Muscle layer of duodenum (tissue), 2 donors: ENCODE results near the gene QRICH1.

ENCODE experiments used
- H3K27ac ChIP-seq: one replicate; pipeline ENCODE4 v1.7.0; 2013; ENCODE audit warnings: mild to moderate bottlenecking, low read length
- H3K27me3 ChIP-seq: one replicate; pipeline ENCODE4 v1.7.0; 2013; ENCODE audit warnings: low read depth, mild to moderate bottlenecking, control low read depth, low read length
- H3K36me3 ChIP-seq, 2 donors: one replicate each; pipeline ENCODE4 v1.7.0; 2013; ENCODE audit warnings: low read length in 2 of 2, control low read depth in 1 of 2, mild to moderate bottlenecking in 1 of 2; ENCODE audit not compliant: insufficient read depth in 2 of 2, control insufficient read depth in 1 of 2
- H3K4me1 ChIP-seq, 2 donors: one replicate each; pipeline ENCODE4 v1.7.0; 2013; ENCODE audit warnings: low read length in 2 of 2, mild to moderate bottlenecking in 2 of 2, control low read depth in 1 of 2, moderate library complexity in 1 of 2; ENCODE audit not compliant: insufficient read depth in 2 of 2, control insufficient read depth in 1 of 2
- H3K4me3 ChIP-seq, 2 donors: one replicate each; pipeline ENCODE4 v1.7.0; 2013; ENCODE audit warnings: low read length in 2 of 2, low read depth in 1 of 2, mild to moderate bottlenecking in 1 of 2
- H3K9me3 ChIP-seq, 2 donors: one replicate each; pipeline ENCODE4 v1.7.0; 2013; ENCODE audit warnings: low read length in 2 of 2, control low read depth in 1 of 2, mild to moderate bottlenecking in 1 of 2; ENCODE audit not compliant: control insufficient read depth in 1 of 2
- donor health status: healthy.

The QRICH1 gene

GRCh38 chr3:49081429-49081828 lies 12.4 kb downstream of the QRICH1 start:
- Histone ChIP-seq H3K9me3 (no peaks in the 10 kb centered on the region), H3K36me3 (peaks cover 11 to 12% of the 10 kb centered on the region in 2 donors), H3K27ac (no peak overlapping the region), H3K27me3 (no peaks in the 10 kb centered on the region), H3K4me3 (no peak overlapping the region), H3K4me1 (no peaks in the 10 kb centered on the region)

DNA sequence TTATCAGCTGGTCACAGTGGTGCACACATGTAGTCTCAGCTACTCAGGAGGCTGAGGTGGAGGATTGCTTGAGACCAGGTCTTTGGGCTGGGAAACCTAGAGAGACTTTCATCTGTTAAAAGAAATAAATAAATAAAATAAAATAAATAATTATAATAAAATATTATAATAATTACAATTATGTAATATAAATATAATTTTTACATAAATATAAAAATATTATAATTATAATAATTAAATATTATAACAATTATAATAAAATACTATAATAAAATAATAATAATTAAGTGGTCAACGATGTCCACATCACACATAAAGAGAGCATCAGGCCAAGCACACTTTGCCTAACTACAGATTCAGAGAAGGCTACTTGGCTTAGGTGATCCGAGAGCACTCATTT lies 14.6 kb downstream of the QRICH1 start:
- Histone ChIP-seq H3K4me1 (no peaks in the 10 kb centered on the region), H3K9me3 (no peaks in the 10 kb centered on the region), H3K4me3 (no peak overlapping the region), H3K36me3 (peaks cover 11 to 33% of the 10 kb centered on the region in 2 donors), H3K27ac (no peak overlapping the region), H3K27me3 (no peaks in the 10 kb centered on the region)

- H3K4me3 ChIP-seq: no peak overlapping the region
- H3K36me3 ChIP-seq: peaks cover 23 to 58% of the 10 kb centered on the region in 2 donors
- H3K27me3 ChIP-seq: no peaks in the 10 kb centered on the region
- no peak overlapping the region for H3K27ac ChIP-seq
- no peaks in the 10 kb centered on the region for H3K9me3 ChIP-seq
- no peaks in the 10 kb centered on the region for H3K4me1 ChIP-seq
Measured at GRCh38 chr3:49076646-49077045, 17.2 kb downstream of the QRICH1 start.

DNA sequence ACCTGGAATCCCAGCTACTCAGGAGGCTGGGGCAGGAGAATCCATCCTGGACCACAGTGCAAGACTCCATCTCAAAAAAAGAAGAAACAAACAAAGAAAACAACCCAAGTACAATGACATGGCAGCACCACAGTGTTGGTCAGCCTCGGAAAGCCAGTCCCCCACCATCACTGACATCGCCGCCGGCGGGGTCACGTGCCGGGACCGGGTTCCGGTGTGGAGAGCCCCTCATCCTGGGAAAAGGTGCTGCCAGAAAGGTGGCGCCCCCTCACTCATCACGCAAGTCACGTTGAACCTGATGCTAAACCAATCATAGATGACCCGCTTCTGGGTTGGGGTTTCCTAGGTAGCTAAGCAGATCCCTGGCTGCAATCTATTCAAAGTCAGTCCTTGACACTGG lies 17.8 kb downstream of the QRICH1 start:
- Histone ChIP-seq H3K36me3 (peaks cover 27 to 63% of the 10 kb centered on the region in 2 donors), H3K9me3 (no peaks in the 10 kb centered on the region), H3K4me1 (no peaks in the 10 kb centered on the region), H3K27me3 (no peaks in the 10 kb centered on the region), H3K4me3 (no peak overlapping the region), H3K27ac (no peak overlapping the region)

DNA sequence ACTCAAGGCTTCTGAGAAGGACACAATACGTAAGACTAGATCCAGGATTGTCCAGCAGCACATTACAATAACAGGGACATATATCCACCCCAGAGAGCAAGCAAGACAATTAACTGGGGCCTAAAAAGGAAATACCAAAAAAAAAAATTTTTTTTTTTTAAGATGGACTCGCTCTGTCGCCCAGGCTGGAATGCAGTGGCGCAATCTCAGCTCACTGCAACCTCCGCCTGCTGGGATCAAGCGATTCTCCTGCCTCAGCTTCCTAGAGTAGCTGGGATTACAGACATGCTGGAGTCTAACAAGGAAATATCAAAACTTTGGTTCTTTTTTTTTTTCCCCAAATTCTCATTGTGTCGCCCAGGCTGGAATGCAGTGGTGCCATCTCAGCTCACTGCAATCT lies 35.9 kb downstream of the QRICH1 start:
- Histone ChIP-seq H3K9me3 (no peaks in the 10 kb centered on the region), H3K27me3 (no peaks in the 10 kb centered on the region), H3K4me1 (no peaks in the 10 kb centered on the region), H3K36me3 (peaks cover 23 to 41% of the 10 kb centered on the region in 2 donors), H3K27ac (no peak overlapping the region), H3K4me3 (no peak overlapping the region)

GRCh38 chr3:49057268-49057667 lies 36.6 kb downstream of the QRICH1 start:
- no peak overlapping the region for H3K27ac ChIP-seq
- no peak overlapping the region for H3K4me3 ChIP-seq
- no peaks in the 10 kb centered on the region for H3K9me3 ChIP-seq
- no peaks in the 10 kb centered on the region for H3K27me3 ChIP-seq
- no peaks in the 10 kb centered on the region for H3K4me1 ChIP-seq
- H3K36me3 ChIP-seq: peaks cover 24 to 42% of the 10 kb centered on the region in 2 donors

- Histone ChIP-seq H3K9me3 (no peaks in the 10 kb centered on the region), H3K4me3 (no peak overlapping the region), H3K4me1 (no peaks in the 10 kb centered on the region), H3K27ac (no peak overlapping the region), H3K27me3 (no peaks in the 10 kb centered on the region), H3K36me3 (peaks cover 30 to 50% of the 10 kb centered on the region in 2 donors)
Measured at GRCh38 chr3:49054344-49054862, 39.5 kb downstream of the QRICH1 start.

DNA sequence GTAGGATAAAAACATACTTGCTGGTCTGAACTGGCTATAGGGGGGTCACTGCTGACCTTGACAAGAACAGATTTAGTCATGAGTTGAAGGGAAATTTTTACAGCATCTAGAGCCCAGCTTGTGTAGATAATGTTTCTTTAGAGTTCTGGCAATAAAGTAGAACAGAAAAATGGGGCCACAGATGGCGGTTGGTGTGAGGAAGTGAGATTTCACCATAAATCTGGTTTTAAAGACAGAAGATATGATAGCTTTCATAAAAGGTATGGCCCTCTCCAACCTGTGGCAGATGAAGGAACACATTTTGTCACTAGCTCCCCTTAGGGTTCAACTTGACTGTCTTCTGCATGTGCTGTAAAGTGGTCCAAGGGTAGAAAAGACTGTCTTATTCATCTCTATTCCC lies 40.3 kb downstream of the QRICH1 start:
- H3K27me3 ChIP-seq: no peaks in the 10 kb centered on the region
- no peak overlapping the region for H3K27ac ChIP-seq
- H3K36me3 ChIP-seq: peaks cover 30 to 50% of the 10 kb centered on the region in 2 donors
- H3K4me1 ChIP-seq: no peaks in the 10 kb centered on the region
- no peaks in the 10 kb centered on the region for H3K9me3 ChIP-seq
- H3K4me3 ChIP-seq: no peak overlapping the region

DNA sequence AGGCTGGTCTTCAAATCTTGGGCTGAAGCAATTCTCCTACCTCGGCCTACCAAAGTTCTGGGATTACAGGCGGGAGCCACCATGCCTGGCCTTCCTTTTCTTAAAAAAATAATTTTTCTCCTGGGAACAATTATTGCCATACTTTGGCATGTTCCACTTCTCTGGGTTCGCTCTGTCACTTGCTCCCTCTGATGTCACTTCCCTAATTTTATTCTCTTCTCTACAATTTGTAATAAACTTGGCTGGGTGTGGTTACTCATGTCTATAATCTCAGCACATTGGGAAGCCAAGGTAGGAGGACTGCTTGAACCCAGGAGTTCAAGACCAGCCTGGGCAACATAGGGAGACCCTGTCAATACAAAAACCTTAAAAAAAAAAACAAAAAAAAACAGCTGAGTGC lies 58.6 kb downstream of the QRICH1 start:
- no peaks in the 10 kb centered on the region for H3K9me3 ChIP-seq
- no peak overlapping the region for H3K27ac ChIP-seq
- H3K36me3 ChIP-seq: peaks cover 39 to 58% of the 10 kb centered on the region in 2 donors
- H3K4me3 ChIP-seq: no peak overlapping the region
- peaks cover 0 to 5% of the 10 kb centered on the region in 2 donors for H3K4me1 ChIP-seq
- H3K27me3 ChIP-seq: no peaks in the 10 kb centered on the region

GRCh38 chr3:49034650-49035049 lies 59.2 kb downstream of the QRICH1 start:
- H3K36me3 ChIP-seq: peaks cover 39 to 55% of the 10 kb centered on the region in 2 donors
- no peaks in the 10 kb centered on the region for H3K9me3 ChIP-seq
- H3K27me3 ChIP-seq: no peaks in the 10 kb centered on the region
- no peak overlapping the region for H3K4me3 ChIP-seq
- peaks cover 0 to 5% of the 10 kb centered on the region in 2 donors for H3K4me1 ChIP-seq
- H3K27ac ChIP-seq: no peak overlapping the region

DNA sequence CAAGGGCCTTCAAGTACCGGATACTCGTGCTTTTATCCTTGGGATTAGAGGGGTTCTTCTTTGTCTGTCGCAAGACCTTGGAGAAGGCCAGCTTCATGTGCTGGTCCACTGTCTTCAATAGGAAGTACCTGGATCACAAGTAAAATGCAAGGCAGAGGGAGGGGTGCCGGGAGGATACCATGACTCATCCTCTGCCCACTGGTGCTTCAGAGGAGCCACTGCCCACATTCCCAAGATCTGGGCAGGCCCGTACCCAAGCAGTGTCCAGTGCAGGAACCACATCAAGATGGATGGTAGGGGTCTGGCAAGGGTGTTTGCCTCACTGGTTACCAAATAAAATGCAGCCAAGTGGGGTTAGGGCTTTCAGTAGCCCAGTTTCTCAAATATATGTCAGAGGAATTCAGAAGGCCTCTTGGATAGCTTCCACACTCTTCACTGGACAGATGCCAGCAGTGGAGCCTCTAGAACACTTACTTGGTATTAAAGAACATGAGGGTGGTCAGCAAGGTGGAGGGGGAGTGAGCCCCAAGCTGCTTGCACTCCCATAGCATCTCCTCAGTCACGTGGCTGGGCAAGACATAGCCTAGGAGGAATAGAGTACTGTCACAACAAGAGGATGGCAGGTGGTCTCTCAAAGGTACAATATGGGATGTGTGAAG lies 61.1 kb downstream of the QRICH1 start:
- H3K36me3 ChIP-seq: peaks cover 39 to 55% of the 10 kb centered on the region in 2 donors
- H3K4me3 ChIP-seq: no peak overlapping the region
- H3K4me1 ChIP-seq: peaks cover 11 to 14% of the 10 kb centered on the region in 2 donors
- no peak overlapping the region for H3K27ac ChIP-seq
- no peaks in the 10 kb centered on the region for H3K9me3 ChIP-seq
- no peaks in the 10 kb centered on the region for H3K27me3 ChIP-seq

DNA sequence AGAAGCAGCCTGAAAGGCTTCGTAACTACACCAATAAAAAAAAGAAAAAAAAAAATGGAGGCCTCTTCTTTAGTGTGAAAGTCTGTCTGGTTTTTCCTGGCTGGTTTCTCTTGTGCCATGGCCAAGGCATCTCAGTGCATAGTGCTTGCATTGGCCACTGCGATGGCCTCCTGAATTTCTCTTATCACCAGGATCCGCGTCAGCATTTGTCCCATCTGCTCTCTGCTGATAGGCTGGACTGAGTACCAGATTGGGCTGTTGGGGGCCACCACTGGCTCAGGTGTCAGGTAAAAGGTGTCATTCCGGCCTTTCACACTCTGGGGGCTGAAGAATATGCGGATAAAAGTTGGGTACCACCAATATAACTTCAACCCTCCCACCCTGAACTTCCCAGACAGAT lies 63.5 kb downstream of the QRICH1 start:
- Histone ChIP-seq H3K4me1 (peaks cover 12 to 14% of the 10 kb centered on the region in 2 donors), H3K27me3 (no peaks in the 10 kb centered on the region), H3K27ac (no peak overlapping the region), H3K9me3 (no peaks in the 10 kb centered on the region), H3K4me3 (no peak overlapping the region), H3K36me3 (peaks cover 47 to 56% of the 10 kb centered on the region in 2 donors)
